Activated naive CD4-positive, alpha-beta T cell treated with anti-CD3 and anti-CD28 coated beads, Interleukin-2, amount 10 ng/mL, durations not matched to agents 7 days and 5 days (primary cell): ENCODE results near the gene TOP3A.

Source experiments
- CTCF ChIA-PET: fragments of 350-600 bp; sonication (Branson Sonifier 250); formaldehyde crosslinking; loops from one replicate; lab custom pipeline; 2021; ENCODE audit warnings: antibody characterized with exemption; lab: Charles Lee
- DNase-seq: peaks from one replicate; pipeline ENCODE4 v3.0.0-alpha.2; 2020
- H3K27ac Mint-ChIP-seq: one replicate; pipeline ENCODE4 v1.8.0; 2021; ENCODE audit warnings: mild to moderate bottlenecking, moderate library complexity, mixed read lengths
- H3K27me3 Mint-ChIP-seq: one replicate; pipeline ENCODE4 v1.8.0; 2021; ENCODE audit warnings: mild to moderate bottlenecking, mixed read lengths
- H3K36me3 Mint-ChIP-seq: one replicate; pipeline ENCODE4 v1.8.0; 2021; ENCODE audit warnings: mixed read lengths
- H3K4me1 Mint-ChIP-seq: one replicate; pipeline ENCODE4 v1.8.0; 2021; ENCODE audit warnings: mixed read lengths
- H3K4me3 Mint-ChIP-seq: one replicate; pipeline ENCODE4 v1.8.0; 2021; ENCODE audit warnings: mild to moderate bottlenecking, moderate library complexity, mixed read lengths
- H3K9me3 Mint-ChIP-seq: one replicate; pipeline ENCODE4 v1.8.0; 2021; ENCODE audit warnings: mixed read lengths

The TOP3A gene

GRCh38 chr17:18230288-18231141 lies 84.3 kb downstream of the TOP3A start:
- no peaks in the 10 kb centered on the region for H3K9me3 Mint-ChIP-seq
- CTCF ChIA-PET = no interaction called here
- peaks cover 21% of the 10 kb centered on the region for H3K4me1 Mint-ChIP-seq
- H3K27me3 Mint-ChIP-seq = no peaks in the 10 kb centered on the region
- no peak for DNase-seq
- H3K27ac Mint-ChIP-seq = no peak overlapping the region
- peaks cover 3% of the 10 kb centered on the region for H3K36me3 Mint-ChIP-seq
- H3K4me3 Mint-ChIP-seq = no peak overlapping the region

GRCh38 chr17:18229771-18230170 lies 85.0 kb downstream of the TOP3A start:
- no peaks in the 10 kb centered on the region for H3K9me3 Mint-ChIP-seq
- no peak for DNase-seq
- CTCF ChIA-PET = interaction anchor here (1.1 kb wide), 1 partner anchor 12 kb away, joined by 3 read pairs; no protein-coding TSS in a partner anchor
- peaks cover 3% of the 10 kb centered on the region for H3K36me3 Mint-ChIP-seq
- H3K27me3 Mint-ChIP-seq = no peaks in the 10 kb centered on the region
- H3K4me1 Mint-ChIP-seq = peaks cover 25% of the 10 kb centered on the region
- no peak overlapping the region for H3K27ac Mint-ChIP-seq
- no peak overlapping the region for H3K4me3 Mint-ChIP-seq

GRCh38 chr17:18229254-18229653 lies 85.5 kb downstream of the TOP3A start:
- no peak overlapping the region for H3K4me3 Mint-ChIP-seq
- no peaks in the 10 kb centered on the region for H3K9me3 Mint-ChIP-seq
- no peak for DNase-seq
- H3K27ac Mint-ChIP-seq = no peak overlapping the region
- no peaks in the 10 kb centered on the region for H3K27me3 Mint-ChIP-seq
- H3K36me3 Mint-ChIP-seq = peaks cover 3% of the 10 kb centered on the region
- CTCF ChIA-PET = interaction anchor here (1.1 kb wide), 1 partner anchor 11 kb away, joined by 3 read pairs; no protein-coding TSS in a partner anchor
- H3K4me1 Mint-ChIP-seq = peaks cover 25% of the 10 kb centered on the region

GRCh38 chr17:18228176-18228682 lies 86.6 kb downstream of the TOP3A start:
- no peak for DNase-seq
- no peak overlapping the region for H3K4me3 Mint-ChIP-seq

GRCh38 chr17:18227635-18228034 lies 87.2 kb downstream of the TOP3A start:
- Mint-ChIP-seq H3K36me3 (peaks cover 3% of the 10 kb centered on the region), H3K4me1 (peaks cover 25% of the 10 kb centered on the region), H3K4me3 (peak overlapping the region; percentile 4), H3K27me3 (no peaks in the 10 kb centered on the region), H3K9me3 (no peaks in the 10 kb centered on the region), H3K27ac (no peak overlapping the region)
- DNase-seq = no peak
- CTCF ChIA-PET = no interaction called here

More at GRCh38 chr17:18228176-18228682, 86.6 kb downstream of the TOP3A start:
- no peak overlapping the region for H3K27ac Mint-ChIP-seq
- peaks cover 3% of the 10 kb centered on the region for H3K36me3 Mint-ChIP-seq
- no peaks in the 10 kb centered on the region for H3K9me3 Mint-ChIP-seq
- CTCF ChIA-PET = no interaction called here
- no peaks in the 10 kb centered on the region for H3K27me3 Mint-ChIP-seq
- peaks cover 25% of the 10 kb centered on the region for H3K4me1 Mint-ChIP-seq

- H3K36me3 Mint-ChIP-seq = peaks cover 3% of the 10 kb centered on the region
- CTCF ChIA-PET = no interaction called here
- peak overlapping the region; percentile 83 for H3K27ac Mint-ChIP-seq
- no peaks in the 10 kb centered on the region for H3K27me3 Mint-ChIP-seq
- H3K4me1 Mint-ChIP-seq = peaks cover 25% of the 10 kb centered on the region
- peak overlapping the region; percentile 94 for H3K4me3 Mint-ChIP-seq
- DNase-seq = peak; percentile 30
- no peaks in the 10 kb centered on the region for H3K9me3 Mint-ChIP-seq
Observed at GRCh38 chr17:18226284-18226945, 88.4 kb downstream of the TOP3A start.

GRCh38 chr17:18225642-18226283 lies 89.0 kb downstream of the TOP3A start:
- Mint-ChIP-seq H3K27me3 (no peaks in the 10 kb centered on the region), H3K9me3 (no peaks in the 10 kb centered on the region), H3K4me1 (peaks cover 25% of the 10 kb centered on the region), H3K27ac (peak overlapping the region; percentile 83), H3K36me3 (peaks cover 3% of the 10 kb centered on the region), H3K4me3 (peak overlapping the region; percentile 94)
- CTCF ChIA-PET = no interaction called here
- no peak for DNase-seq

GRCh38 chr17:18225121-18225641 lies 89.6 kb downstream of the TOP3A start, which contains the start of gene LLGL1:
TSS of gene LLGL1 (plus strand) at chr17:18225635. CDS start at chr17:18225683, 48 bp downstream.
- peaks cover 25% of the 10 kb centered on the region for H3K4me1 Mint-ChIP-seq
- CTCF ChIA-PET = interaction anchor here (1.2 kb wide), 1 partner anchor 9 kb away, joined by 4 read pairs; no protein-coding TSS in a partner anchor
- H3K9me3 Mint-ChIP-seq = no peaks in the 10 kb centered on the region
- H3K36me3 Mint-ChIP-seq = peaks cover 3% of the 10 kb centered on the region
- peak within 1 kb of the TSS; percentile 83 for H3K27ac Mint-ChIP-seq
- H3K4me3 Mint-ChIP-seq = peak within 1 kb of the TSS; percentile 94
- H3K27me3 Mint-ChIP-seq = no peaks in the 10 kb centered on the region
- peak; percentile 97 for DNase-seq

- peaks cover 3% of the 10 kb centered on the region for H3K36me3 Mint-ChIP-seq
- H3K9me3 Mint-ChIP-seq = no peaks in the 10 kb centered on the region
- peak overlapping the region; percentile 70 for H3K4me3 Mint-ChIP-seq
- CTCF ChIA-PET = interaction anchor here (1.2 kb wide), 1 partner anchor 9 kb away, joined by 4 read pairs; no protein-coding TSS in a partner anchor
- no peaks in the 10 kb centered on the region for H3K27me3 Mint-ChIP-seq
- H3K27ac Mint-ChIP-seq = no peak overlapping the region
- peaks cover 25% of the 10 kb centered on the region for H3K4me1 Mint-ChIP-seq
- DNase-seq = no peak
Observed at GRCh38 chr17:18224387-18225120, 90.2 kb downstream of the TOP3A start.

GRCh38 chr17:18224053-18224386 lies 90.8 kb downstream of the TOP3A start:
- Mint-ChIP-seq H3K27ac (no peak overlapping the region), H3K27me3 (no peaks in the 10 kb centered on the region), H3K36me3 (peaks cover 3% of the 10 kb centered on the region), H3K4me3 (no peak overlapping the region), H3K4me1 (peaks cover 25% of the 10 kb centered on the region), H3K9me3 (no peaks in the 10 kb centered on the region)
- CTCF ChIA-PET = interaction anchor here (0.5 to 1.2 kb wide), 2 partner anchors 8 to 590 kb away, joined by 3 to 4 read pairs; no protein-coding TSS in a partner anchor
- no peak for DNase-seq
